ENCODE data around the gene SOX9.

DNA sequence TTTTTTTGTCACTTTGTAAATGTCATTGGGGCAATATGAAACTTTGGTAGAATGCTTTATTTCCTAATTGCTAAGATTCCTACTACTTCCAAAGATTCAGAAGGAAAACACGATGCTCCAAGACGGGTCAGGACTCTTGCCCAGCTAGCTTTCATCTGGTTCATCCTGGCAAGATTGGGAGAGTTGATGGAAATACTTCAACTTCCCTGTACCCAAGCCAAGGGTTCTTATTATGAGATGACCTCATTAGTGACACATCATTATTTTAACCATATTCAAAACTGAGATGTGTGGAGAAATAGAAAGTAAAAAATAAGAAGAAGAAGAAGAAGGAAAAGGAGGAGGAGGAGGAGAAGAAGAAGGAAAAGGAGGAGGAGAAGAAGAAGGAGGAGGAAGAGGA is 25.6 kb downstream of the SOX9 start:
- TF ChIP-seq, protein P1, sequence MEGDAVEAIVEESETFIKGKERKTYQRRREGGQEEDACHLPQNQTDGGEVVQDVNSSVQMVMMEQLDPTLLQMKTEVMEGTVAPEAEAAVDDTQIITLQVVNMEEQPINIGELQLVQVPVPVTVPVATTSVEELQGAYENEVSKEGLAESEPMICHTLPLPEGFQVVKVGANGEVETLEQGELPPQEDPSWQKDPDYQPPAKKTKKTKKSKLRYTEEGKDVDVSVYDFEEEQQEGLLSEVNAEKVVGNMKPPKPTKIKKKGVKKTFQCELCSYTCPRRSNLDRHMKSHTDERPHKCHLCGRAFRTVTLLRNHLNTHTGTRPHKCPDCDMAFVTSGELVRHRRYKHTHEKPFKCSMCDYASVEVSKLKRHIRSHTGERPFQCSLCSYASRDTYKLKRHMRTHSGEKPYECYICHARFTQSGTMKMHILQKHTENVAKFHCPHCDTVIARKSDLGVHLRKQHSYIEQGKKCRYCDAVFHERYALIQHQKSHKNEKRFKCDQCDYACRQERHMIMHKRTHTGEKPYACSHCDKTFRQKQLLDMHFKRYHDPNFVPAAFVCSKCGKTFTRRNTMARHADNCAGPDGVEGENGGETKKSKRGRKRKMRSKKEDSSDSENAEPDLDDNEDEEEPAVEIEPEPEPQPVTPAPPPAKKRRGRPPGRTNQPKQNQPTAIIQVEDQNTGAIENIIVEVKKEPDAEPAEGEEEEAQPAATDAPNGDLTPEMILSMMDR (optimal IDR thresholded peaks at IDR 0.05 in 1 of 3, IDR thresholded peaks at IDR 0.05 in 1 of 3, conservative IDR thresholded peaks at IDR 0.05 in 1 of 3; ENCODE audit: extremely low read depth in 1 of 3, insufficient read depth in 2 of 3, low read length in 3 of 3), result no peak
- TF ChIP-seq EZH2 (IDR thresholded peaks at IDR 0.05; ENCODE audit: low read length), result no peak

Data from keratinocyte (primary cell).